ENCODE data around the gene PRKG2. TPM values are rescaled to one million over a fixed set of nuclear protein-coding genes. Genes with fewer than 3 reads are reported as not detected.

PRKG2 gene
- total and polyA plus RNA-seq, 5 donors: 4.5 to 20.4 (median 8.6) TPM

Other genes with a start within 250 kb of the PRKG2 start
- gene BMP3, start 184.5 kb downstream of the PRKG2 start, total RNA-seq: not detected
- 0.02 TPM for gene BMP3, start 184.5 kb downstream of the PRKG2 start, polyA plus RNA-seq